Effector memory CD4-positive, alpha-beta T cell (primary cell): ENCODE results near the gene NTMT2.

Experiments used
- DNase-seq, 3 donors: peaks; one replicate each; pipeline ENCODE4 v3.0.0-alpha.2; 2020
- H3K27ac ChIP-seq: 2 replicates; pipeline ENCODE4 v1.7.0; 2013; ENCODE audit warnings: mild to moderate bottlenecking, low read length, moderate library complexity; ENCODE audit not compliant: insufficient read depth, poor library complexity, severe bottlenecking
- H3K27me3 ChIP-seq: replicated peaks from 2 replicates; pipeline ENCODE4 v1.7.0; 2013; ENCODE audit warnings: mild to moderate bottlenecking, low read length; ENCODE audit not compliant: insufficient read depth, control insufficient read depth, poor library complexity, severe bottlenecking
- H3K36me3 ChIP-seq: 2 replicates; pipeline ENCODE4 v1.7.0; 2013; ENCODE audit warnings: mild to moderate bottlenecking, low read length, moderate library complexity; ENCODE audit not compliant: control insufficient read depth, insufficient read depth
- H3K4me1 ChIP-seq: 2 replicates; pipeline ENCODE4 v1.7.0; 2013; ENCODE audit warnings: low read length, mild to moderate bottlenecking; ENCODE audit not compliant: control insufficient read depth, insufficient read depth, poor library complexity, severe bottlenecking
- H3K4me3 ChIP-seq: 2 replicates; pipeline ENCODE4 v1.7.0; 2013; ENCODE audit warnings: low read length, low read depth, mild to moderate bottlenecking; ENCODE audit not compliant: insufficient read depth, poor library complexity, severe bottlenecking
- H3K9me3 ChIP-seq: 2 replicates; pipeline ENCODE4 v1.7.0; 2013; ENCODE audit warnings: mild to moderate bottlenecking, low read length, moderate library complexity; ENCODE audit not compliant: control insufficient read depth

NTMT2 gene

DNA sequence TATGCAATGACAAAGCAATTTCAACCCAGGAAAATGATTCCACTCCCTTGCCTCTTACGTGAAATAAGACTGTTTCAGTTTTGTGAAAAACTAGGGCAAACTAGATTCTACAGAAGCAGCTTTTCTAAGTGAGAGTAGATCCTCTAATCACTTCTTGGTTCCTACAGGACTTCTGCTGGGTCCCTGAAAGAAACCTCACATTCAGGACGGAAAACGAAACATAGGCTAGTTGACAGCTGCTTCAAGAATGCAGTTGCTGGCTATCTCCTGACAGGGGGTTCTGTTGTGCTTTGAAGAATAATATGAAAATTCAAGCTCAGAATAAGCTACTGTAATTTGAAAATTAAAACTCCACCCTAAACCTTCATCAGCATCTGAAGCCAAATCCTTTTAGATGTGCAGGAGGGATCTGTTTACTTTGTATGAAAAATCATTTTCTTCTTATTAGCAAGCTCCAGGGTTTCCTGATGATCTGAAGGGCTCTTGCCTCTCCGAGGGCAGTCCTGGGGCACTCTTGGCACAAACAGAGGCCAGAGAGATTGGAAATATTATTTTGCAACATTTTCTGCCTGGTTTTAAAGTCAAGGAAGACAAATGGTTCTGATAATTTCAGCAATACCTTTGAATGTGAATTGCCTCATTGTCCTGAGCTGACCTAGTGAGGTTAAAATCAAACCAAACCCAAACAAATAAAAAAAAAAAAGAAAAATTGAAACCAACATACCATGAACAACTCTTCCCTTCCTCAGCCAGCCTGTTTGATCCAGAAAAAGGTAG is 55.0 kb downstream of the NTMT2 start:
- H3K27ac ChIP-seq = no peak overlapping the region
- peaks cover 6% of the 10 kb centered on the region for H3K27me3 ChIP-seq
- no peaks in the 10 kb centered on the region for H3K36me3 ChIP-seq
- DNase-seq = no peak
- H3K4me1 ChIP-seq = no peaks in the 10 kb centered on the region
- no peak overlapping the region for H3K4me3 ChIP-seq
- no peaks in the 10 kb centered on the region for H3K9me3 ChIP-seq

DNA sequence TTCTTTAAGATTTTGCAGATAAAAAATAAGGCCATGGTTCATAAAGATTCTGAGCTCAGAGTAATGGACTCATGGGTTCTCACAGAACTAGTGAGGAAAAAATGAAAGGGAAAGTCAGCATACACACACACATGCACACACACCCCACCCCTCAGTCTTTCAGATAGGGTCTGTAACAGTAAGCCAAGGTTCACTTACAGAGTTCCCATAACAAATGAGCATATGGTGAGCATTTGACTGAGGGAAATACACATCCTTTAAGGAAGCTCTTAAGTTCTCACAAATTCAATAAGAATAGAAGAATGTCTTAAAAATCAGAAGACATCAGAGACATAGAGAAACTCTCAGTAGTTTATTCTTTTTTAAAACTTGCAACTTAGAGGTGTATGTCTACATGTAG is 57.9 kb downstream of the NTMT2 start:
- H3K27me3 ChIP-seq = no peaks in the 10 kb centered on the region
- H3K4me3 ChIP-seq = no peak overlapping the region
- no peaks in the 10 kb centered on the region for H3K4me1 ChIP-seq
- H3K9me3 ChIP-seq = no peaks in the 10 kb centered on the region
- H3K27ac ChIP-seq = no peak overlapping the region
- no peaks in the 10 kb centered on the region for H3K36me3 ChIP-seq
- DNase-seq = no peak

DNA sequence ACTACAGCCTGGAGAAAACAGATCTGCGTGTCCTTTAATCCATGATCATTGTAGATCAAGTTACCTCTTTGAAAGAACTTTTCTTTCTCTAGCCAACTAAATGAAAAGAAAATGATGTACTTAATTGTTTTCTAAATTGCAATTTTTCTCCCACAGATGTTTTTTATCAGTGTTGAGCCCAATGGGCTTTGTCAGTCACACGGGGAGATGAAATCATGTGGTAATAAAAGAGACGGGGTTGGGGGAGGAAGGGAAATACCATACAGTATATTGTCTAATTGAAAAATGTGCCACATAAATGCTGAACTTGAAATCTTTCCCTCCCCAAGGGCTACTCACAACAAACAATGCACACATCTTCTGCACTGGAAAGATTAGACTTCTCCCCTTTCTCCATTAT is 58.4 kb downstream of the NTMT2 start:
- DNase-seq = no peak
- Histone ChIP-seq H3K27me3 (no peaks in the 10 kb centered on the region), H3K27ac (no peak overlapping the region), H3K4me3 (no peak overlapping the region), H3K36me3 (no peaks in the 10 kb centered on the region), H3K9me3 (no peaks in the 10 kb centered on the region), H3K4me1 (no peaks in the 10 kb centered on the region)

DNA sequence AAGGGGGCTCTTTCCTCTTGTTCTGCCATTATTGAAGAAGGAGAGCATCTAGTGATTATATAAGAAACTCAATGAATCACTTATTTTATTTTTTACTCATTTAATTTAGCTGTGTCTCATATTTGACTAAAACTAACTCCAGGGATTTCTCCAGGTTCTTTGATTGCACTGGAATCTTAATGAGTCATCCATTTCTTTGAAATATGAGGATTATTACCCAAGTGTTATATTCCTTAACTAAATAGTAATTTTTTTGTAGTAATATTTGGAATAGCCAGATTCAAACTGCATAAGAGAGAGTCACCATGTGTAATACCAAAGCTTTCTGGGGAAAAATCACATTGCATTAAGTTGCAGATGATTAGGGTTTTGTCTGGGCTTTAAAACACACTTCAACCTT is 59.5 kb downstream of the NTMT2 start:
- no peak for DNase-seq
- Histone ChIP-seq H3K4me3 (no peak overlapping the region), H3K27ac (no peak overlapping the region)

DNA sequence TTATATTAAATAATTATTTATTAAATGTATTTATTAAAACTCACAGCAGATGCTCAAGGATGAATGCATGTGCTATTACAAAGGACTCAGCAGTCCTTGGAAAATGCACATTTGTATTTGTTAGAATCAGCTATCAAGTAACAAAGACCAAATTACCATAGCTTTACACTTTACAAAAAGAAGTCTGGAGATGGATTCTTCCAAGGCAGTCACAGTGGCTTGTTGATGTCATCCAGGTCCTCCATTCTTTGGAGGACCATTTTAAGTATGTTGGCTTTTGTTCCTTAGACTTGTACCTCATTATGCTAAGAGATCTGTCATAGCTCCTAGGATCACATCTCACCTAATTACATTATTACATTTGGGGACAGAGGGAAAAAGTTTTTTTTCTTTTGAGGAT is 63.4 kb downstream of the NTMT2 start:
- Histone ChIP-seq H3K9me3 (no peaks in the 10 kb centered on the region), H3K4me1 (no peaks in the 10 kb centered on the region), H3K4me3 (no peak overlapping the region), H3K27me3 (peaks cover 6% of the 10 kb centered on the region), H3K36me3 (no peaks in the 10 kb centered on the region), H3K27ac (no peak overlapping the region)
- DNase-seq = no peak

More for the DNA sequence above, 59.5 kb downstream of the NTMT2 start:
- H3K36me3 ChIP-seq = no peaks in the 10 kb centered on the region
- H3K9me3 ChIP-seq = no peaks in the 10 kb centered on the region
- no peaks in the 10 kb centered on the region for H3K4me1 ChIP-seq
- H3K27me3 ChIP-seq = no peaks in the 10 kb centered on the region

DNA sequence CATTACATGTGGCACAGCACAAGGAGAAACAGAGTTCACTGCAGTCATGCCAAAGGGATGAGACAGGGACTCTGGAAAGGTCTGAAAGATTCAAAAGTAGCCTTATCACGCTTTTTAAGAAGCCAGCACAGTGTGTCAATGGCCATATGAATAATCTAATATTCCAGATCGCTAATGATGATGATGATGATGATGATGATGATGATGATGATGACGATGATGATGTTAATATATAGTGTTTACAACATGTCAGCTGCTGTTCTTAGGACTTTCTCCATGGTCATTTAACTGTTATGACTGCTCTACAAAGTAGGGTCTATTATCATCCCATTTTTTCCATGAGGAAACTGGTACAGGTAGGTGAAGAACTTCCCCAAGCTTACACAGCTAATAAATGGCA is 64.4 kb downstream of the NTMT2 start:
- H3K4me1 ChIP-seq = no peaks in the 10 kb centered on the region
- DNase-seq = no peak
- H3K36me3 ChIP-seq = no peaks in the 10 kb centered on the region
- peaks cover 8% of the 10 kb centered on the region for H3K27me3 ChIP-seq
- H3K4me3 ChIP-seq = no peak overlapping the region
- H3K9me3 ChIP-seq = no peaks in the 10 kb centered on the region
- no peak overlapping the region for H3K27ac ChIP-seq

DNA sequence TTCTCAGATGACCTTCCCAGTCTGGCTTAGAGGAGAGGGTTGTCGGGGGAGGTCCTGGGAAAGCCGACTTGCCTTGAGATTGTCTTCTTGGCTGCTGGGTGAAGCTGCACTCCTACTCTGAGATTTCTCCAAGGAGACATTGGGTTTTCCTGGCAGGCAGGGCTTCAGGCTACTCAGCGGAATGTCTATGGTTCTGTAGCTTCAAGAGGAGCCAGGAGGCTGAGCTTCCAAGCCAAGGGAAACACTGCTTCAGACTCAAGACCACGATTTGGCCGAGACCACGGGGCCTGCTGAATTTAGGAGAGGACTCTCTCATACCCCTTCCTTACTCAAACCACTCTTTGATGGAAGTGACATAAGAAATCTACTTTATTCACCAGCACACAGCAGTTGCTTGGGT is 67.8 kb downstream of the NTMT2 start:
- H3K4me3 ChIP-seq = no peak overlapping the region
- no peaks in the 10 kb centered on the region for H3K9me3 ChIP-seq
- H3K27ac ChIP-seq = no peak overlapping the region
- no peaks in the 10 kb centered on the region for H3K4me1 ChIP-seq
- DNase-seq = no peak
- H3K27me3 ChIP-seq = peaks cover 8% of the 10 kb centered on the region
- H3K36me3 ChIP-seq = no peaks in the 10 kb centered on the region

DNA sequence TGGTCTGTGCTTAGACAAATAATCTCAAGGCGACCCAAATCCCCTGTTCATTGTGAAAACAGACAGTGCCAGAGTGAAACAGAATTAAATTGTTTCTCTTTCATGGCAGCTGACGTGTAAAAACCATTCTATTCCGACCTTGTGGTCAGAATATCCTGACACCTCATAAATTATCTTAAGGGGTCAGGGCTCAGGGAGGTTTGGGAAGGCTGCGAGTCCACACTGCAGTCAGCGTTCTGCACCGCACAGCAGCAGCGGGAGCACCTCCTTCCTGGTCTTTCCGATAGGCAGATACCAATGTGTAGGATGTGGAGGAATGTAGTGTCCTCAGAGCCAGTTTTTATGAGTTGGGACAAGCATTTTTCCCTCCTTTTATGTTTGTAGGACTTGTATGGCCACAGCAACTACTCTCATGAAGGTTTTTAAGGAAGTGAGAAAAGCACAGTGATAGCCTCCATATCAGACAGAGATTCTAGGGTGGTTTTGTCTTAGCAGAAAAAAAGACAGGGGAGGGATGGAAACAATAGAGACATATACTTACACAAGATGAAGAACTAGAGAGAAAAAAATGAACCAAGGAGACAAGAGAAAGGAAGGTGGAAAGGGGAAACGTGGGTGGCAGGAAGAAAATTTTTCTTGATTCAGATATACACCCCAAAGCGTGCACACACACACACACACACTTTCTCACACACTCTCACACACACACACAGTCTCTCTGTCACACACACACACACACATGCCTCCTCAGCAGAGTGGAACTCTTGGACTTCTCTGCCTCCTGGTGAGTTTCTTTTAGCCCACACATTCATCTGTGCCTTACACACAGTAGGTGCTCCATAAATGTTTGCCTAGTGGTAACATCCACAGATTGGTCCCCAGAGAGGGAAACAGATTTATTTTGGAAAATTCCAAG is 68.6 kb downstream of the NTMT2 start:
- H3K9me3 ChIP-seq = no peaks in the 10 kb centered on the region
- no peaks in the 10 kb centered on the region for H3K36me3 ChIP-seq
- DNase-seq = no peak
- no peaks in the 10 kb centered on the region for H3K4me1 ChIP-seq
- H3K27me3 ChIP-seq = peaks cover 8% of the 10 kb centered on the region
- no peak overlapping the region for H3K4me3 ChIP-seq
- H3K27ac ChIP-seq = no peak overlapping the region

DNA sequence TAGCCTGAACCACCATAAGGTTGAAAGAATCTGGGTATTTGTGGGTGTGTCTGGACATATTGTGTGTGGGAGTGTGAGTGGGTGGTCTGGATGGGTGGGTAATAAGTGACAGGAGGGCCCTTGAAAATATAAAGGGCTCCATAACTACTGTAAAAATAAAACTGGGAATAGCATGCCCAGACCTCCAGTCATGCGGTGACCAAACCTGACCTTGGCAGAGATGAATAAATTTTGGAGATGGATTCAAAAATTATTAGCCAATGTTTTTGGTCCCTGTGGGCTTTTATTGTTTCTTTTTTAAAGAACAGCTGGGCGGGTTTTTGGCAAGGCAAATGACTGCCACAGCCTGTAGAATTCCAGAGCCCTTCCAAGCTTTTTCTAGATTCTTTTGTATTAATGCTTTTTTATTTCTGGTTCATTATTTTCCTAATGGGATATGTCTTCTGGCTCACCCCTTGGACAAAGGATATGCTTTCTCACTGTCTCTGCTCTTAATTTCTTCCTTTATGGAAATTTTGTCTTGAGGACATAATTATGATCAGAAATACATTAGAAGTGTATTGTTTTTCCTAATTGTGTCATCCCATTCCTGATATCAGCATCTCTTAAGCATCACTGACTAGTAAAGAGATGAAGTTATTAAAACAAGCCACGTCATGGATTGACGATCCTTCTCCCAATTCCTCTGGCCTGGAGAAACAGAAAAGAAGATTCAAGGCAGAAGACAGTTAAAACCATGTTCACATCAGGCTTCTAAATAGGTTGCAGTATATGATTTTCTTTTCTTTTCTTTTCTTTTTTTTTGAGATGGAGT is 69.5 kb downstream of the NTMT2 start:
- Histone ChIP-seq H3K9me3 (no peaks in the 10 kb centered on the region), H3K27me3 (peaks cover 8% of the 10 kb centered on the region), H3K27ac (no peak overlapping the region), H3K4me3 (no peak overlapping the region), H3K4me1 (no peaks in the 10 kb centered on the region), H3K36me3 (no peaks in the 10 kb centered on the region)
- no peak for DNase-seq
